ENCODE data around the gene BTBD1.
"Not testable (repeated sequence)": the region's sequence is repeated elsewhere in the genome, so short reads cannot be mapped to it uniquely, and the experiment has no call there.

DNA sequence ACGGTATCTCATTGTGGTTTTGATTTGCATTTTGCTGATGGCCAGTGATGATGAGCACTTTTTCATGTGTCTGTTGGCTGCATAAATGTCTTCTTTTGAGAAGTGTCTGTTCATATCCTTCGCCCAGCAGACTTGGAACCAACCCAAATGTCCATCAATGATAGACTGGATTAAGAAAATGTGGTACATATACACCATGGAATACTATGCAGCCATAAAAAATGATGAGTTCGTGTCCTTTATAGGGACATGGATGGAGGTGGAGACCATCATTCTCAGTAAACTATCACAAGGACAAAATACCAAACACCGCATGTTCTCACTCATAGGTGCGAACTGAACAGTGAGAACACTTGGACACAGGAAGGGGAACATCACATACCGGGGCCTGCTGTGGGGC, 35.8 kb downstream of the BTBD1 start:
- not testable (repeated sequence) for TF ChIP-seq CTCF (IDR thresholded peaks at IDR 0.05; ENCODE audit: extremely low read depth in 1 of 2, insufficient read depth in 1 of 2, low read depth in 1 of 2, low read length in 2 of 2); GATA2 (IDR thresholded peaks at IDR 0.05; ENCODE audit: insufficient read depth, insufficient read length, low read depth, low read length); POLR2AphosphoS5 (IDR thresholded peaks at IDR 0.05; ENCODE audit: insufficient read depth, low read depth, low read length); POLR2A (IDR thresholded peaks at IDR 0.05; ENCODE audit: low read depth, low read length)
- TF ChIP-seq, protein P1, sequence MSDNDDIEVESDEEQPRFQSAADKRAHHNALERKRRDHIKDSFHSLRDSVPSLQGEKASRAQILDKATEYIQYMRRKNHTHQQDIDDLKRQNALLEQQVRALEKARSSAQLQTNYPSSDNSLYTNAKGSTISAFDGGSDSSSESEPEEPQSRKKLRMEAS (IDR thresholded peaks at IDR 0.05; ENCODE audit: insufficient read depth, insufficient read length) = not testable (repeated sequence)
